CD14-positive monocyte (primary cell): Measurements from ENCODE around the gene REEP3. TPM values are rescaled to one million over a fixed set of nuclear protein-coding genes. Genes with fewer than 3 reads are reported as not detected.

ENCODE experiments used
- DNase-seq, 3 donors: peaks; one replicate each; pipeline ENCODE4 v3.0.0-alpha.2; 2011 to 2022
- H2AFZ ChIP-seq: 2 replicates; pipeline ENCODE4 v1.6.0; 2012; ENCODE audit warnings: mild to moderate bottlenecking, low read depth, low read length, inconsistent platforms; ENCODE audit not compliant: insufficient read depth, poor library complexity, severe bottlenecking
- H3K27ac ChIP-seq, 2 donors: 1 replicate in 1 of 2; 2 replicates in 1 of 2; pipeline ENCODE4 v1.5.1; 2012 to 2013; ENCODE audit warnings: low read length in 2 of 2, control low read depth in 1 of 2, inconsistent platforms in 1 of 2, low read depth in 1 of 2, mild to moderate bottlenecking in 1 of 2
- H3K27me3 ChIP-seq, 2 donors: one replicate each; pipeline versions ENCODE4 v1.6.0 to v1.6.1; 2011 to 2013; ENCODE audit warnings: low read length in 2 of 2; ENCODE audit not compliant: control insufficient read depth in 2 of 2, insufficient read depth in 2 of 2
- H3K36me3 ChIP-seq, 2 donors: replicated peaks in 1 of 2; 1 replicate in 1 of 2; 2 replicates in 1 of 2; pipeline versions ENCODE4 v1.5.1 to v1.6.1; 2012 to 2013; ENCODE audit warnings: low read length in 2 of 2, control low read depth in 1 of 2, inconsistent platforms in 1 of 2, mild to moderate bottlenecking in 1 of 2; ENCODE audit not compliant: insufficient read depth in 2 of 2, control insufficient read depth in 1 of 2
- H3K4me1 ChIP-seq, 2 donors: 1 replicate in 1 of 2; 2 replicates in 1 of 2; pipeline versions ENCODE4 v1.5.1 to v1.6.1; 2012 to 2013; ENCODE audit warnings: low read length in 2 of 2, control low read depth in 1 of 2, inconsistent platforms in 1 of 2, mild to moderate bottlenecking in 1 of 2, moderate library complexity in 1 of 2; ENCODE audit not compliant: insufficient read depth in 2 of 2, control insufficient read depth in 1 of 2
- H3K4me2 ChIP-seq: replicated peaks from 2 replicates; pipeline ENCODE3; 2012; ENCODE audit warnings: low read length, moderate library complexity, mild to moderate bottlenecking; ENCODE audit not compliant: poor library complexity, severe bottlenecking; ENCODE audit errors: extremely low read depth
- H3K4me3 ChIP-seq, 3 experiments: fragments of 200-600 bp in 1 of 3; sonication (generic) in 1 of 3; replicated peaks in 1 of 3; 1 replicate in 2 of 3; 2 replicates in 1 of 3; pipeline ENCODE4 v1.5.1; 2011 to 2013; ENCODE audit warnings: low read length in 3 of 3, mild to moderate bottlenecking in 3 of 3, control low read depth in 2 of 3, low read depth in 2 of 3, inconsistent platforms in 1 of 3, moderate library complexity in 1 of 3
- H3K79me2 ChIP-seq: 2 replicates; pipeline ENCODE4 v1.6.0; 2012; ENCODE audit warnings: mild to moderate bottlenecking, control low read depth, inconsistent platforms, low read length, moderate library complexity; ENCODE audit not compliant: insufficient read depth
- H3K9ac ChIP-seq: 2 replicates; pipeline ENCODE4 v1.6.0; 2017; ENCODE audit warnings: low read length, mild to moderate bottlenecking; ENCODE audit not compliant: insufficient read depth, poor library complexity, severe bottlenecking
- H3K9me3 ChIP-seq, 2 donors: replicated peaks in 1 of 2; 1 replicate in 1 of 2; 2 replicates in 1 of 2; pipeline versions ENCODE4 v1.5.1 to v1.6.1; 2012 to 2013; ENCODE audit warnings: low read length in 2 of 2, control low read depth in 1 of 2; ENCODE audit not compliant: control insufficient read depth in 1 of 2, insufficient read depth in 1 of 2
- H4K20me1 ChIP-seq: 2 replicates; pipeline ENCODE4 v1.6.0; 2012; ENCODE audit warnings: mild to moderate bottlenecking, low read length, control low read depth, moderate library complexity; ENCODE audit not compliant: insufficient read depth
- H3K27ac Mint-ChIP-seq, 7 donors: one replicate each; pipeline ENCODE4 v1.8.0; 2020; ENCODE audit warnings: mild to moderate bottlenecking in 7 of 7, mixed read lengths in 7 of 7, moderate library complexity in 6 of 7, inconsistent platforms in 2 of 7
- H3K27me3 Mint-ChIP-seq, 3 donors: one replicate each; pipeline ENCODE4 v1.8.0; 2021 to 2022; ENCODE audit warnings: low read depth in 3 of 3, mild to moderate bottlenecking in 3 of 3, mixed read lengths in 3 of 3, moderate library complexity in 3 of 3, inconsistent platforms in 1 of 3
- H3K36me3 Mint-ChIP-seq, 2 donors: one replicate each; pipeline ENCODE4 v1.8.0; 2020; ENCODE audit warnings: mixed read lengths in 2 of 2, inconsistent platforms in 1 of 2, mild to moderate bottlenecking in 1 of 2
- H3K4me1 Mint-ChIP-seq: one replicate; pipeline ENCODE4 v1.8.0; 2020; ENCODE audit warnings: mild to moderate bottlenecking, mixed read lengths
- H3K4me3 Mint-ChIP-seq, 2 donors: one replicate each; pipeline ENCODE4 v1.8.0; 2020; ENCODE audit warnings: mild to moderate bottlenecking in 2 of 2, mixed read lengths in 2 of 2, moderate library complexity in 1 of 2
- H3K9me3 Mint-ChIP-seq, 7 donors: one replicate each; pipeline ENCODE4 v1.8.0; 2020 to 2022; ENCODE audit warnings: mixed read lengths in 7 of 7, mild to moderate bottlenecking in 6 of 7, moderate library complexity in 6 of 7, inconsistent platforms in 2 of 7
- CTCF ChIP-seq: fragments of 200-600 bp; IDR thresholded peaks from one replicate; pipeline ENCODE4 v1.8.0; 2022; ENCODE audit warnings: antibody characterized with exemption, mild to moderate bottlenecking
- WGBS: methylation state at CpG from one replicate; pipeline ENCODE4 v1.1.5; 2013; ENCODE audit warnings: missing lambda C conversion rate; ENCODE audit not compliant: insufficient coverage; 5-methylcytosine and 5-hydroxymethylcytosine counted together
- intact Hi-C, 2 donors: fragments of 100-400 bp; cut with micrococcal nuclease; formaldehyde crosslinking; loops; one replicate each; pipeline versions ENCODE4 v1.15.0 to v1.15.1; 2023
- polyA plus RNA-seq, 3 donors: library from polyadenylated mRNA; depleted of rRNA in 1 of 3; unstranded in 2 of 3; stranded (reverse) in 1 of 3; fragments of 300-500 nt in 2 of 3; fragments of >200 nt in 1 of 3; fragmentation: Illumina TruSeq in 2 of 3; gene quantifications; 1 replicate in 2 of 3; 2 replicates in 1 of 3; pipeline ENCODE4 v1.2.3, GENCODE V29; 2012 to 2021

Gene REEP3
- polyA plus RNA-seq, 3 donors = 9.1 to 17.7 (median 17.7) TPM

GRCh38 chr10:63573068-63573697 lies 52.0 kb downstream of the REEP3 start:
- Mint-ChIP-seq H3K27me3 (no peaks in the 10 kb centered on the region), H3K4me1 (peaks cover 5% of the 10 kb centered on the region), H3K4me3 (no peak overlapping the region), H3K27ac (peak overlapping the region in 5 of 7 donors; percentile 51 to 85 (median 54)), H3K9me3 (peaks cover 0 to 3% (median 0%) of the 10 kb centered on the region in 7 donors), H3K36me3 (peaks cover 24 to 41% of the 10 kb centered on the region in 2 donors)
- DNase-seq = no peak
- no peaks in the 10 kb centered on the region for H4K20me1 ChIP-seq
- peaks cover 4 to 31% of the 10 kb centered on the region in 2 donors for H3K36me3 ChIP-seq
- no peaks in the 10 kb centered on the region for H3K79me2 ChIP-seq
- H3K9me3 ChIP-seq = no peaks in the 10 kb centered on the region
- intact Hi-C loops = no loop called here
- peak overlapping the region; percentile 8 for H2AFZ ChIP-seq
- WGBS = no CpG with 5 or more reads among the region's 3 CpGs
- peak overlapping the region in 1 of 2 donors; percentile 60 for H3K27ac ChIP-seq
- H3K4me1 ChIP-seq = peaks cover 5 to 10% of the 10 kb centered on the region in 2 donors
- H3K4me2 ChIP-seq = no peak overlapping the region
- H3K9ac ChIP-seq = no peak overlapping the region
- no peak for TF ChIP-seq CTCF
- no peaks in the 10 kb centered on the region for H3K27me3 ChIP-seq
- no peak overlapping the region for H3K4me3 ChIP-seq

DNA sequence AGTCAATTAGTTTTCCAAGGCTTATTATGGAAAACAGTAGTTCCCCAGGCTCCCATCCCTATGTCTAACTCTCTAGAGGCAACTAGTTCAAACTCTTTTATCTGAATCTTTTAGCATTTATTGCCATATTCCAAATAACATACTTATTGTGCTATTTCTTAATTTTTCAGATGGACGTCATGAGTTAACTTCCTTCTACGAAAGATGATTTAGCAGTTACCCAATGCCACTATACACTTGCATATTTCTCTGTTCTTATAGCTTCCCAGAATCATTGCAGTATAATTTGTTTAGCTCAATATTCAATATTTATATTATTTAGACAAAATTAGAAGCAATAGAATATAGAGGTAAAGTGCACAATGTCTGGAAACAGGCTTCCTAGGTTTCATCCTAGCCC lies 52.8 kb downstream of the REEP3 start:
- Histone ChIP-seq H3K27ac (peak overlapping the region in 1 of 2 donors; percentile 60), H3K27me3 (no peaks in the 10 kb centered on the region), H4K20me1 (no peaks in the 10 kb centered on the region), H3K4me3 (no peak overlapping the region), H3K79me2 (no peaks in the 10 kb centered on the region), H3K36me3 (peaks cover 0 to 24% of the 10 kb centered on the region in 2 donors), H3K4me1 (peaks cover 5 to 10% of the 10 kb centered on the region in 2 donors), H3K9ac (no peak overlapping the region), H3K9me3 (no peaks in the 10 kb centered on the region), H2AFZ (peak overlapping the region; percentile 8), H3K4me2 (no peak overlapping the region)
- no peak overlapping the region for H3K4me3 Mint-ChIP-seq
- no CpG with 5 or more reads among the region's 2 CpGs for WGBS
- TF ChIP-seq CTCF = no peak
- H3K4me1 Mint-ChIP-seq = peaks cover 5% of the 10 kb centered on the region
- H3K36me3 Mint-ChIP-seq = peaks cover 25 to 39% of the 10 kb centered on the region in 2 donors
- peak overlapping the region in 3 of 7 donors; percentile 54 to 74 (median 67) for H3K27ac Mint-ChIP-seq
- intact Hi-C loops = no loop called here
- peak; percentile 12 to 57 (median 30) for DNase-seq
- H3K27me3 Mint-ChIP-seq = no peaks in the 10 kb centered on the region
- peaks cover 0 to 3% (median 0%) of the 10 kb centered on the region in 7 donors for H3K9me3 Mint-ChIP-seq
